Epidermal melanocyte (primary cell): Measurements from ENCODE around the gene TIMM21.

ENCODE experiments used
- DNase-seq: peaks from one replicate; pipeline ENCODE4 v3.0.0; 2011; ENCODE audit warnings: low spot score; ENCODE audit not compliant: insufficient read length

Gene TIMM21

DNA sequence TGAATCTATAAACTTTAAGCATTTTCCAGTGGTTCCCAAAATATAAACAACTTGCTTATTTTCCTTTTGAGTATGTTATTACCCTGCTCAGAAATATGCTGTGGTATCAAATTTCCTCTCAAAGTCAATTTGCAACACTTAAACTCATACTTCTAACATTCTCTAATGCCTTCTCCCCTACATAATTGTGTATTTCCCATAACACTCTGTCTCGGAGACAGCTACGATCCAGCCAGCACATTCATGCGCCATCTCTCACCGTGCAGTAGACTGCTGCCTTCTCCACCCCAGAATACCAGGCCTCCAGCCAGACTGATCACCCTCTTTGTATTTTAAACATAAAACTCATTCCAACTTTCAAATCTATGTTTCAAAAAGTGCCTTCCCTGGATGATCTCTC is 41.8 kb downstream of the TIMM21 start:
- DNase-seq = no peak

DNA sequence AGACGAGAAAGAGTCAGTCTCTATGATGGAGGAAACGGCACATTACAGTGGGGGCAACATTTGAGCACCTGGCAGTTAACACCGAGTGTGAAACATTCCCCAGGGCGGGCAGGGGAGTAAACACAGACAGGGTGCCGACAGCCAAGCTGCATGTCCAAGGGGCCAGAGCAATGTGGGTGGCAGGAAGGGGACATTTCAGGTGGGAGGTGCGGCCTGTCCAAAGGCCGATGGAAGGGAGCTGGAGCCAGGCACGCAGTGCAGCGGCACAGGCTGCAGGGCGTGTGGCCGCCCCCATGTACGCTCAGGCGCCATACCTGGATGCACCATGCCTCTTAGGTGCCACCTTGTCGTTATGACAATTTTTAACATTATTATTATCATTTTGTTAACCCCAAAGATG is 43.3 kb downstream of the TIMM21 start:
- DNase-seq = no peak

DNA sequence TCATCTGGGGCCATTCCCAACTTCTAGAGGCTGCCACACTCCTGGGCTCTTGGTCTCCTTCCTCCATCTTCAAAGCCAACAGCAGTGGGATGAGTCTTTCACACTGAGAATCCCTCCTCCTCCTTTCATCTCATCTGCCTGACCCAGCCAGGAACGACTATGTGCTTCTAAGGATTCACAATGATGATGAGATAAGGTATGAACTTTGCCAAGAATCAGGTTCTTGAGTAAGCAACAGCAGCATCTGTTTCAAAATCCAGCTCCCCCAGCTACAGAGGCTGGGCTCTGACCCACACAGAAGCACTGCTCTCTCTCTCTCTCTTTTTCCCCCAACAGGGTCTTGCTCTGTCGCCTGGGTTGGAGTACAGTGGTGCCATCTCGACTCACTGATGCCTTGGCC is 46.4 kb downstream of the TIMM21 start:
- DNase-seq = no peak

GRCh38 chr18:74196220-74197119 is 48.1 kb downstream of the TIMM21 start:
- peak; percentile 78 for DNase-seq

GRCh38 chr18:74197705-74198341 is 49.5 kb downstream of the TIMM21 start:
- DNase-seq = no peak

- DNase-seq = no peak
Observed at GRCh38 chr18:74198453-74198852, 50.1 kb downstream of the TIMM21 start.

- DNase-seq = no peak
Observed at GRCh38 chr18:74200780-74201179, 52.5 kb downstream of the TIMM21 start.

DNA sequence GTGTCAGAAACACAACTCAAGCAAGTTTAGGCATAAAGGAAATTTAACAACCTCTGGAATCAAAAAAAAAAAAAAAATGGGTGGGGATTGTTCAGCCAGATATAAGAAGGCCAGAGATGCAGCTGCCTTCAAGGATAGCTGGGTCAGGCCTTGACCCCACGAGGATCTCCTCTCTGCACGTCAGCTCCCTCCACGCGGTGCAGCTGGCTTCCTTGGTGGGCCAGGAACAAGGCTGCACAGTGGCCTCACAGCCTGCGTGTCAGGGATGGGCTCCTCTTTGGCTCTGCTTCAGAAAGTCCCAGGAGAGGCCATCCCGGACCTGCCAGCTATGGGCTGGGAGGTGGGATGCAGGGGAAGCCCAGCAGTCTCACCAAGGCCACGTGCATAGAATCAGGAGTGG is 55.5 kb downstream of the TIMM21 start:
- no peak for DNase-seq

GRCh38 chr18:74204526-74205152 is 56.3 kb downstream of the TIMM21 start:
- DNase-seq = no peak
